ENCODE measurements around the gene ZFR2.
"Not testable (repeated sequence)": the region's sequence is repeated elsewhere in the genome, so short reads cannot be mapped to it uniquely, and the experiment has no call there.

Gene ZFR2

DNA sequence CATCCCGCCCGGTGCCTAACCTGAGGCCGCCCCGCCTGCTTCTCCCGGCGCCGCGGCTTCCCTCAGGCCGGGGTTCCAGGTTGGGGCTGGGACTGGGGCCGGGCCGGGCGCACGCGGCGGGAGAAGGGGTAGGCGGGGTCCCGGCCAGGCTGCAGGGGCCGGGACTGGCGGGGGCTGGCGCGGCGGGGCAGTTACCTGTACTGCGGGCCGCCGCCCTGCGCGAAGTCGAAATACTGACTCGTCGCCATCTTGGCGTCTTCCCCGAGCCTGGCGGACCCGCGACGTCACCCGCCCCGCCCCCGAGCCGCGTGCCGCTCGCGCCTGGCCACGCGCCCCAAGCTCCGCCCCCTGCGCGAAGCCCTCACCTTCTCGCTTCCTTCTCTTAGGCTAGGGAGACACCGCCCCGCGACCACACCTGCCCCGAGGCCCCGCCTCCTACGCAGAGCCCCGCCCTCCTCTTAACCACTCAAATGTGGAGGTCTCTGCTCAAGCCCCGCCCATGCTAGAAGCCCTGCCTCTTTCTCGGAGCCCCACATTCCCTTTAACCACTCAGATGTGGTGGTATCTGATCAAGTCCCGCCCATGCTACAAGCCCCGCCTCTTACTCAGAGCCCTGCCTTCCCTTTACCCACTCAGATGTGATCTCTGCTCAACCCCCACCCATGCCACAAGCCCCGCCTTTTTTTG lies at the start of gene ZFR2:
ZFR2 (minus strand) TSS at position 269 of the 687 bp plus-strand sequence; CDS start at position 248, 21 bp downstream.
- peak; percentile 16 for DNase-seq

DNA sequence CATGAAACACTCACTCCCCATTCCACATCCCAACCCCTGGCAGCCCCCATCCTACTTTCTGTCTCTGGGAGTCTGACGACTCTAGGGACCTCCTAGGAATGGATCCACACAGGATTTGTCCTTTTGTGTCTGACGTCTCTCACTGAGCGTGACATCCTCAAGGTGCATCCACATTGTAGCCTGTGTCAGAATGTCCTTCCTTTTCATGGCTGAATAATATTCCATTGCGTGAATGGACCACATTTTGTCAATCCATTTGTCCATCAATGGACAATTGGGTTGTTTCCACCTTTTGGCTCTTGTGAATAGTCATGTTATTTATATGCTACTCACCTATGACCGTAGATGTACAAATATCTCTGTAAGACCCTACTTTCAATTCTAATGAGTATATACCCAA lies 47.2 kb upstream of the ZFR2 start:
- DNase-seq, result no peak

DNA sequence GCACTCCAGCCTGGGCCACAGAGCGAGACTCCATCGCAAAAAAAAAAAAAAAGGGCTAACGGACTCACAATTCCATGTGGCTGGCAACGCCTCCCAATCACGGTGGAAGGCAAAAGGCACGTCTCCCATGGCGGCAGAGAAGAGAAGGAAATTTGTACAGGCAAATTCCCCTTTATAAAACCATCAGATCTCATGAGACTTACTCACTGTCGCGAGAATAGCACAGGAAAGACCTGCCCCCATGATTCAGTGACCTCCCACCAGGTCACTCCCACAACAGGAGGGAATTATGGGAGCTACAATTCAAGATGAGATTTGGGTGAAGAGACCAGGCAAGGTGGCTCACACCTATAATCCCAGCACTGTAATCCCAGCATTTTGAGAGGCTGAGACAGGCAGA lies 45.4 kb upstream of the ZFR2 start:
- no peak for DNase-seq

DNA sequence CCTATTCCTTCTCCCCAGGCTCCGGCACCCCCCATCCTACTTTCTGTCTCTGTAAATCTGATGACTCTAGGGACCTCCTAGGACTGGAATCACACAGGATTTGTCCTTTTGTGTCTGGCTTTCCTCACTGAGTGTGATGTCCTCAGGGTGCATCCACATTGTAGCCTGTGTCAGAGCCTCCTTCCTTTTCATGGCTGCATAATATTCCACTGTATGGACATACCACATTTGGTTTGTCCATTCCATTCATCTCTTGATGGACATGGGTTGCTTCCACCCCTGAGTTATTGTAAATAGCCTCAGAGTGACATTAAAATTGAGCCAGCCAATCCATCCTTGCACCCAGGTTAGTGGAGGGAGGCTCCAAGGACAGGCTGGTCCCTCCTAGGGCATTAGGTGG lies 41.3 kb upstream of the ZFR2 start:
- DNase-seq, result no peak

DNA sequence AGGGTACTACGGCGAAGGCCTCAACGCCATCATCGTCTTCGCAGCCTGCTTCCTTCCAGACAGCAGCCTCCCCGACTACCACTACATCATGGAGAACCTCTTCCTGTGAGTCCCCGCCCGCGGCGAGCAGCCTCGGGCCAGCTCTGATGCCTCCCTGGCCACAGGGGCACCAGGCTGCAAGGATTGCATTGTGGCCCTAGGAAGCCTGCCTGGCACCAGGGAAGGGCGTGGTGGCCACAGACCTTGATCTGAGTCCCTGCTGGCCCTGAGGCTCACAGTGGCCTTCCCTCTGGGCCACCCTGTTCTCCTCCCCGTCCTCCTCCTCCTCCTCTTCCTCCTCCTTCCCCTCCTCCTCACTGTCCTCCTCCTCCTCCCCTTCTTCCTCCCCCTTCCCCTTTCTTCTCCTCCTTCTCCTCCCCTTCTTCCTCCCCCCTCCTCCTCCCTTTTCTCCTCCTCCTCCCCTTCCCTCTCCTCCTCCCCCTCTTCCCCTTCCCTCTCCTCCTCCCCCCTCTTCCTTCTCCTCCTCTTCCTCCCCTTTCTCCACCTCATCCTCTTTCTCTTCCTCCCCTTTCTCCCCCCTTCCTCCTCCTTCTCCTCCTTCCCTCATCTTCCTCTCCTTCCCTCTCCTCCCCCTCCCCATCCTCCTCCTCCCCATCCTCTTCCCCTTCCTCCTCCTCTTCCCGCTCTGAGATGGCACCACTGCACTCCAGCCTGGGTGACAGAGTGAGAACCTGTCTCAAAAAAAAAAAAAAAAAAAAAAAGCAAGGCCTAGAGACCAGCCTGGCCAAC lies 39.6 kb upstream of the ZFR2 start:
- DNase-seq, result no peak

DNA sequence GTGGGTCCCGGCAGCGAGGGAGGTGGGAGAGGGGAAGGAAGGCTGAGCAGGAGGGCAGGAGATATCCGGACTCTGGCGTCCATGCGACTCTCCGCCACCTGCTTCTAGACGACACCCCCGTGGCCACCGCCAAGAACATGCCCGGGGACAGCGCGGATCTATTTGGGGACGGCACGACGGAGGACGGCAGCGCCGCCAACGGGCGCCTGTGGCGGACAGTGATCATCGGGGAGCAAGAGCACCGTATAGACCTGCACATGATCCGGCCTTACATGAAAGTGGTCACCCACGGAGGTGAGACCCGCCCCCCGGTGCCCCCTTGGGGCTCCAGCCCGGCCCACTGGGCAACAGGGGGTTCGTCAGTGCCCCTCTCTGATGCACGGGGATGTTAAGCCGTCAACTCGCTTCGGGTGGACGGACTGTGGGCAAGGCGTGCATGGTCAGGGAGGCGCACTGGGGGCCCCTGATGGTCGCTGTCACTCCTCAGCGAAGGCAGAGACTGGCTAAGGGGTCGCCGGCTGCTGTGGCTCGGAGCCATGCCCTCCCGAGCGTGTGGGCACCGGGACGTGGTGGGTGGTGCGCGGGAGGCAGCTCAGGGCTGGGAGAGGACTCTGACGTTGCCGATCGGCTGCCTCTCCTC lies 38.9 kb upstream of the ZFR2 start:
- no peak for DNase-seq

DNA sequence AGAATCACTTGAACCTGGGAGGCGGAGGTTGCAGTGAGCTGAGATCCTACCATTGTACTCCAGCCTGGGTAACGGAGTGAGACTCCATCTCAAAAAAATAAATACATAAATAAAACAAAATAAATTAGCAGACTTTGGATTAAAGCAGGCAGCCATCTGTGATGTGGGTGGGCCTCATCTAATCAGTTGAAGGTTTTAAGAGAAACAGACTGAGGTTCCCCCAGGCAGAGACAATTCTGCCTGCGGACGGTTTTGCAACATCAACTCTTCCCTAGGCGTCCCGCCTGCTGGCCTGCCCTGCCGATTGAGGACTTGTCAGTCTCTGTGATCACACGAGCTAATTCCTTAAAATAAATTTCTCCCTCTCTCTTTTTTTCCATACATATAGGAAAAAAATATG lies 35.4 kb upstream of the ZFR2 start:
- no peak for DNase-seq

DNA sequence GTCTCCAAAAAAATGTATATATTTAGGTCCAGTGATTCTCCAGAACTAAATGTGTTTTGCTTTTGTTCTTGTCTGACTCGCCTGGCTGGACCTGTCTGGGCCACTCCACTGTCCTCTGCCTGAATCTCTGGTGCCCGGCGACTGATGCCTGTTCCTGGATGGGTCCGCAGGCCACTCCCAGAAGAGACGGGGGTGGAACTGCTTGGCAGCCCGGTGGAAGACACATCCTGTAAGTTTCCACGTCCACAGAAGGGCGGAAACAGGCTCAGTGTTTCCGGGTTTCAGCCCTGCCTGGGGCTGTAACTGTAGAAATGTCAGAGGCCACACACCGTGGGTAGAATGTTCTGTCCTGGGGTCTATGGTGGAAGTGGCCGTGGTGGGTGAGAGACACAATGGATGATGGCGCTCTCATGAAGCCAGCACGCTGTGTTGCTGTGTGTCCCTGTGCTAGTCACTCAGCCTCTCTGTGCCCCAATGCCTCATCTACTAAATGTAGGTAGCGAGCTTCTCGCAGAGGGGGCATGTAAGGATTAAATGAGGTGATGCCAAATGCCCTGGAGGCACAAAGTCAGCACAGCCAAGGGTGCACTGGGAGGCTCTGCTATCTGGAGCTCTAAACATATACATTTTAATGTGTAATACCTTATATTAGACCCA lies 33.6 kb upstream of the ZFR2 start:
- no peak for DNase-seq

DNA sequence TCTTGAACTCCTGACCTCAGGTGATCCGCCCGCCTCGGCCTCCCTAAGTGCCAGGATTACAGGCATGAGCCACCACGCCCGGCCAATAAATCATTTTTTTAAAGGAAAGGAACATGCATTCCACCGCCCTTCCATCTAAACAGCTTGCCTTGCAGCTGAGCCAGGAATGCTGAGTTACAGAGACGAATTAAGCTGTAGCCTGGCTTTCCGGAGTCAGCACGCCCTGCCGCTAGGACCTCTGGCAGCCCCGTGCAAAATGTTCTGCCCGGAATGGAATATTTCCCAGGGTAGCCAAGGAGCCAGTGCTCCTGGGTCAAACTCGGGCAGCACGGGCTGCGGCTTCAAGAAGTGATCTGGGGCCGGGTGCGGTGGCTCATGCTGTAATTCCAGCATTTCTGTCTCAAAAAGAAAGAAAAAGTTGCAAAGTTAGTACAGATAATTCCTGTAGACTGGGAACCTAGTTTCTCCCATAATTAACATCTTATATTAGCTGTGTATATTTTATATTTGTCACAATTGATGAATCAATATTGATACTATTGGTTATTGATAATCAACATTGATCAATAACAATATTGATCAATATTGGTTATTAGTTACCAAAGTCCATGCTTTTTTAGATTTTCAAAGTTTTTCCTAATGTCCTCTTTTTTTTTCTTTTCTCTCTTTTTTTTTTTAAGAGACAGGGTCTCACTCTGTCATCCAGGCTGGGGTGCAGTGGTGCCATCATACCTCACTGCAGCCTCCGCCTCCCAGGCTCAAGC lies 30.9 kb upstream of the ZFR2 start:
- no peak for DNase-seq

DNA sequence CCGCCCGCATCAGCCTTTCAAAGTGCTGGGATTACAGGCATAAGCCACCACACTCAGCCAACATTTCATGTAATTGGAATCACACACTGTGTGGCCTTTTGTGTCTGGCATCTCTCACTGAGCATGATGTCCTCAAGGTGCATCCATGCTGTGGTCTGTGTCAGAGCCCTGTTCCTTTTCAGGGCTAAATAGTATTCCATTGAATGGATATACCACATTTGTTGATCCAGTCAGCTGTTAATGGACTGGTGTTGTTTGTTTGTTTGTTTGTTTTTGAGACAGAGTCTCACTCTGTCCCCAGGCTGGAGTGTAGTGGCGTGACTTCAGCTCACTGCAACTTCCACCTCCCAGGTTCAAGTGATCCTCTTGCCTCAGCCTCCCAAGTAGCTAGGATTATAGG lies 29.6 kb upstream of the ZFR2 start:
- no peak for DNase-seq

DNA sequence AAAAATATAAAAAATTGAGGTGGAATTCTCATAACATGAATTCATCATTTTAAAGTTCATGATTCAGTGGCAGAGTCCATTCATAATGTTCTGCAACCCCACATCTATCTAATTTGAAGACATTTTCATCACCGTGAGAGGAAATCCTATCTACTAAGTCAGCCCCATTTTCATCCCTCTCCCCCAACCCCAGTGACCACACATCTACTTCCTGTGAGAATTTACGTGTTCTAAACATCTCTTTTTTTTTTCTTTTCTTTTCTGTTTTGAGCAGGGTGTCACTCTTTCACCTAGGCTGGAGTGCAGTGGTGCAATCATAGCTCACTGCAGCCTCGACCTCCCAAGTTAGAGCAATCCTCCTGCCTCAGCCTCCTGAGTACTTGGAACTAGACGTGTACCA lies 29.1 kb upstream of the ZFR2 start:
- no peak for DNase-seq

DNA sequence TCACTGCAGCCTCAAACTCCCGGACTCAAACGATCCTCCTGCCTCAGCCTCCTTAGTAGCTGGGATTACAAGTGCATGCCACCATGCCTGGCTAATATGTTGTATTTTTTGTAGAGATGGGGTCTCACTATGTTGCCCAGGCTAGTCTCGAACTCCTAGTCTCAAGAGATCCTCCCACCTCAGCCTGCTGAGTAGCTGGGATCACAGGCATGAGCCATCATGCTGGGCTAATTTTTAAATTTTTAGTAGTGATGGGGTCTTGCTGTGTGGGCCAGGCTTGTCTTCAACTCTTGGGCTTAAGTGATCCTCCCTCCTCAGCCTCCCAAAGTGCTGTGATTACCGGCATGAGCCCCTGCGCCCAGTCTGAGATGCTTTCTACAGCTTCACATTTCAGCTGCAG lies 26.9 kb upstream of the ZFR2 start:
- DNase-seq, result no peak

DNA sequence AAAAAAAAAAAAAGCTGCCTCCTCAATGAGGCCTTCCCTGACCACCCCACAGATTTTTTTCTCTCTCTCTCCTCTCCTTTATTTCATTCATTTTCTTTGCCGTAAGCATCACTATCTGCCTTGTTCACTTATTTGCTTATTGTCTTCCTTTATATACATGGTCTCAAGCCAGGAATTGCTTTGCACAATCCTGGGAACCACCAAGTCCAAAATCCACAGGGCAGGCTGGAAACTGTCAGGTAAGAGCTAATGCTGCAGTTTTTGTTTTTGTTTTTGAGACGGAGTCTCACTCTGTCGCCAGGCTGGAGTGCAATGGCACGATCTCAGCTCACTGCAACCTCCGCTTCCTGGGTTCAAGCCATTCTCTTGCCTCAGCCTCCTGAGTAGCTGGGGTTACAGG lies 26.1 kb upstream of the ZFR2 start:
- not testable (repeated sequence) for DNase-seq

DNA sequence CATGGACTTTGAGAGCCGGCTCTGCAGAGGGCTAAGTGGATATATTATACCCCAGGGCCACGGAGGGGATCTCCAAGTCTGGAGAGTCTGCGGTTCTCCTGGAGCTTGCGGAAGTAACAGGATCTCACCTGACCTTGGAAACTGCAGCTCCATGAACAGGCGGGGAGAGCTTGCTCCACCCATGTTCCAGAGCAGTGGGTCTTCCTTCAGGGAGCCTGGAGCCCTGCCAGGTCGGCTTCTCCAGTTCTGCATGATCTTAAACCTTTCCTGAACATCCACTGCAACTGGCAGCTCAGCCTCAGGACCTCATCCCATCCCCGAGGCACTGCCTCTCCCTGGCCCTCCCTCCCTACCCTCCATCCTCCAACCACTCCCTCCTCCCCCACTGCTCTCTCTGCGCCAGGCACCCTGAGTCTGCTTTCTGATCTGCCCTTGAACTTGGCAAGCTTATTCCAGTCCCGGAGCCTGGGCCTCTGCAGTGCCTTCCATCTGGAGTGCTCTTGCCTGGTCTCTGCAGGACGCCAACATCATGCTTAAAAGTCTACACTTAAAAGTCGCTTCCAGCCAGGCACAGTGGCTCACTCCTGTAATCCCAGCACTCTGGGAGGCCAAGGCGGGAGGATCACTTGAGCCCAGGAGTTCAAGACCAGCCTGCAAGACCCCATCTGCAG lies 24.8 kb upstream of the ZFR2 start:
- no peak for DNase-seq

DNA sequence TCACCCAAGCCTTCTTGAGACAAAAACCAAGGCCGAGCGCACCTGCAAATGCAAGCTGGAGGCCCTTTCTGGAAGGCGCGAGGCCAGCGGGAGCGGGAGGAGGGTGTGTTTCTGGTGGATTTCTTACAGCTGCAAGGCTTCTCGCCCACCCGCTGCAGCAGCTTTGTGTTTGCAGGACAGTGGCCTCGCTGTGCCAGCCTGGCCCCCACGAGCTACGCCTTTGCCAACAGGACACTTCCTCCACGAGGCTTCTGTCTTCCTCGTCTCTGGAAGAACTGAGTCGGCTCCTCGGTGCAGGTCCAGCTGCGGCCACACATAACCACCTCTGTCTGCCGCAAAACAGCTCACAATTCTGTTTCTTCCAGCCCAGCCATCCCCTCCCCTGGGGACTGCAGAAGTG lies 21.8 kb upstream of the ZFR2 start:
- no peak for DNase-seq

DNA sequence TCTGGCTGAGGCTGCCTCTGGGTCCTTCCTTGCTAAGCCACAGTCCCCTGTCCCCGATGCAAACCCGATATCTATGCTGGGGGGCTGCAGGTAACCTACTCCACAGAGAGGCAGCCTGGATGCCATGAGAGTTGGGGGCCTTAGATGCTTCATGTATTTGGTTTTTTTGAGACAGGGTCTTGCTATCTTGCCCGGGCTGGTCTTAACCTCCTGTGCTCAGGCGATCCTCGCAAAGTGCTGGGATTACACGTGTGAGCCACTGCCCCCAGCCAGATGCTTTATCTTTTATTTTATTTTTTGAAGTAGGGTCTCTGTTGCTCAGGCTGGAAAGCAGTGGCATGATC lies 13.2 kb upstream of the ZFR2 start:
- DNase-seq, result no peak

DNA sequence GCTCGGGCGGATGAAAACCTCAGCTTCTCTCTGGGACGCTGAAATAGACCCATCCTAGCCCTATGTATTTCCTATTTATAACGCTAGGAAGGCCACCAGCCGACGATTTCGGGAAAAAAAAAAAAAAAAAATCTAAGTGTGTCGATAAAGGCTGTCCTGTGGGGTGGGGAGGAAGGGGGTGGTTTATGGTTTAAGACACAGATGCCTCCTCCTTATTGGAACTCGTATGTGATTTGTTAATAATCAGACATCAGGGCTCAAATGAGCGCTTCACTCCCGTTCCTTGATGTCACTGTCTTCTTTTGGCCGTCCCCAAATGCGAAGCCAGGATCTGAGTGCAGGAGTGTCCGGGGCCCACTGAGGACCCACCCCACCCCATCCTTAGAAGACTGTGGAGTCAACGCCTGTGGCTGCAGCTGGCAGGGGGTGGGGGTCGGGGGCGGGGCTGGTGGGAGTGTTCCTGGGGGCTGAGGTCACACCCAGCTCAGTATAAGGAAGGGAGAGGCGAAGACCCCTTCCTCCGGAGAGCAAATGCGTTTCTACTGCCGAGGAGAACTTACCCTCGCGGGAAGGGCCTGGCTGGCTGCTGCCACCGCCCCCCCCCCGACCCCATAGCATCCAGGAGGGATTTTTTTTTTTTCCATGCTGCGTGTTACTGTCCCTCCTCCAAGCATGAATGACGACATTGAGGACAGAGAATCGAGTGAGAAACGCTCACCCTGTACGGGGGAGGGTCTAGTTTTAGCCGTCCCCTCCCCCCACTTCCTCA lies 12.6 kb upstream of the ZFR2 start:
- DNase-seq, result no peak

DNA sequence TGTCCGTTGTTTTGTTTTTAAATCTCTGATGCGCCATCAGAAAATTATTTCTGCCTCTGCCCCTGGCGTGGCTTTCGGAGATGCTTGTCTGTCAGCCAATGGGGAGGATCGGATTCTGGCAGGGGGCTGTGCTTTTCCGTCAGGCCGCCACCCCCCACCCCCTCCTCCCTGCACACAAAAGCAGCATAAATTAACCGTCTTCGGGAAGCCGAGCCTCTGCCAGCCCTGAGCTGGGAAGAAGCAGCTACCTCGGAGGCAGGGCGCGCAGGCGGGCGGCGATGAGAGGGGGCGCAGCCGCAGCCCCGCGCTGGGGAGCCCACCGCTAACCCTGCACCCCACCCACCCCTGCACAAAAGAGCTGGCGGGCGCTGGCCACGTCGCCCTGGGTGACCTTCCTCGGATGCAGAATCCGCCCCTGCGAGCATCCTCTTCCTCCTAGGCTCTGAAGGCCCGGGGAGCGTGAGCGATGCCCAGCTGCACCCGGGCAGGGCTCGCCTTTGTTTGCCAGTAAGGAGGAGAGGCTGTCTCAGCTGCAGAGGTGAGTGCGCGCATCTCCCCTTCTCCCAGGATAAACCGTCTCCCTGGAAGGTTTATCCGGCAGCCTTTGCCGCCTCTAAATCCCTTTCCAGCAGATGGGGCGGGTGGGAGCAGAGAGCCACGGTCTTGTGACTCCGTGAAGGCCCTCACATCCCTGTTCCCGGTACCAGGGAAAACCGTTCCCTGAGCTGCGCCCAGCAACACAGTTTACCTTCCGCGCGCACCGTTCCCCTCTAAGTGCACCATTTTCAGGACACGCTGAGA lies 11.8 kb upstream of the ZFR2 start, which contains the start of gene ATCAY:
ATCAY (plus strand) TSS at position 215 of the 801 bp plus-strand sequence. CDS start 5,083 bp downstream, outside the sequence.
- no peak for DNase-seq

DNA sequence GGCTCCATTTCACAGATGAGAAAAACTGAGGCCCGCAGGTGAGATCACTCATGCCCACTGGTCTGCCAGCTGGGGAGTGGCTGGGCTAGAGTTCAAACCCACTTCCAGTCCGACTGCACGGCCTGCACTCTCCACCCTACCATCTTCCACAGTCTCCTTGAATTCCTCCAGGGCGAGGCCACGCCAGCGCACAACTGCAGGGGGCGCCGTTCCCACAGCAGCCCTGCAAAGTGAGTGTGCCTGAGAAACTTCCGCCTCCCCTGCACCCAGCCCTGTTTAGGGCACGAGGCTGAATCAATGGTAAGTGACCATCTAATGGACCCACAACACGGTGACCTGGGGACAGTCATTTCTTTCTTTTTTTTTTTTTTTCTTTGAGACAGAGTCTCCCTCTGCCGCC lies 10.8 kb upstream of the ZFR2 start:
- DNase-seq, result no peak

DNA sequence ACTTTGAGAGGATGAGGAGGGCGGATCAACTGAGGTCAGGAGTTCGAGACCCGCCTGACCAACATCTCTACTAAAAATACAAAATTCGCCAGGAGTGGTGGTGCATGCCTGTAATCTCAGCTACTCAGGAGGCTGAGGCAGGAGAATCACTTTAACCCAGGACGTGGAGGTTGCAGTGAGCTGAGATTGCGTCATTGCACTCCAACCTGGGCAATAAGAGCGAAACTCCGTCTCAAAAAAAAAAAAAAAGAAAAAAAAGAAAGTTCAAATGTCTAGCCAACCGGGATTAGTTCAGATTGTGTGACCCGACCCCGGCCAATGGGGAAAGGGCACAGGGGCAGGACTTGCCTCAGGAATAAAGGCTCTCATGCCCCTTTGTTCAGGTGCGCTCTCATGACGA lies 5.9 kb upstream of the ZFR2 start:
- not testable (repeated sequence) for DNase-seq

DNA sequence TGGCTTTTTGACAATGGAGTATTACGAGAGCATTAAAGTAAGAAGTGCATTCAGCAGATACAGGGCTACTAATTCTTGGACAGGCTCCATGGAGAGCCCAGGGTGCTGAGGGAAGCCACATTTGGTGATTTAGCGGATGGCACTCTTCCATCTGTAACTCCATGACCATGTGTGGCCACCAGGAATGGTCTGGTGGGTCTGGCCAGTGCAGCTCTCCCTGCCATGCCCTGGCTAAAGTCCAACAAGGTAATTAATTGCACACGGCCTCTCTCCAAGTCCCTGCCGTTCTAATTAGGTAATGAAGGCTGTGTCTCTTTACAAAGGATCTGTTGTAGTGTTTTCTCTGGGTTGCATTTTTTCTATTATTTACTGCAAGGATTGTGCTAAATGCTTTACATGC lies 4.3 kb upstream of the ZFR2 start:
- DNase-seq, result no peak
